Smooth muscle cell (in vitro differentiated cells): ENCODE results near the gene DCLRE1B. TPM values are rescaled to one million over a fixed set of nuclear protein-coding genes. Genes with fewer than 3 reads are reported as not detected.

ENCODE experiments used
- DNase-seq: peaks from one replicate; lab custom pipeline; 2025; ENCODE audit not compliant: unreplicated experiment; lab: John Stamatoyannopoulos, UW
- H2AFZ ChIP-seq: fragments of 200-600 bp; sonication (generic); 2 replicates; pipeline ENCODE4 v1.6.0; 2016; ENCODE audit warnings: antibody characterized with exemption, low read depth, mild to moderate bottlenecking
- H3F3A ChIP-seq: fragments of 200-600 bp; sonication (generic); 2 replicates; pipeline ENCODE4 v1.6.0; 2017; ENCODE audit warnings: antibody characterized with exemption, low read depth
- H3K27ac ChIP-seq: fragments of 200-600 bp; sonication (generic); 2 replicates; pipeline ENCODE4 v1.5.1; 2016; ENCODE audit warnings: low read depth, mild to moderate bottlenecking
- H3K27me3 ChIP-seq: fragments of 200-600 bp; sonication (generic); 2 replicates; pipeline ENCODE4 v1.6.1; 2016; ENCODE audit warnings: low read depth, mild to moderate bottlenecking
- H3K36me3 ChIP-seq: fragments of 200-600 bp; sonication (generic); 2 replicates; pipeline ENCODE4 v1.5.1; 2016; ENCODE audit warnings: low read depth
- H3K4me1 ChIP-seq: fragments of 200-600 bp; sonication (generic); 2 replicates; pipeline ENCODE4 v1.5.1; 2016; ENCODE audit warnings: low read depth
- H3K4me2 ChIP-seq: fragments of 200-600 bp; sonication (generic); 2 replicates; pipeline ENCODE4 v1.6.0; 2016; ENCODE audit warnings: mild to moderate bottlenecking
- H3K4me3 ChIP-seq: fragments of 200-600 bp; sonication (generic); 2 replicates; pipeline ENCODE4 v1.5.1; 2016; ENCODE audit warnings: mild to moderate bottlenecking
- H3K79me2 ChIP-seq: fragments of 200-600 bp; sonication (generic); 2 replicates; pipeline ENCODE4 v1.6.0; 2016; ENCODE audit warnings: low read depth, mild to moderate bottlenecking
- H3K9ac ChIP-seq: fragments of 200-600 bp; sonication (generic); 2 replicates; pipeline ENCODE4 v1.6.0; 2016; ENCODE audit warnings: low read depth
- H3K9me3 ChIP-seq: fragments of 200-600 bp; sonication (generic); replicated peaks from 2 replicates; pipeline ENCODE4 v1.5.1; 2016; ENCODE audit warnings: low read depth
- H4K20me1 ChIP-seq: fragments of 200-600 bp; sonication (generic); 2 replicates; pipeline ENCODE4 v1.6.0; 2016; ENCODE audit warnings: low read depth
- WGBS: methylation state at CpG from one replicate; pipeline ENCODE4 v1.1.7; 2016; ENCODE audit warnings: low lambda C conversion rate; 5-methylcytosine and 5-hydroxymethylcytosine counted together
- polyA plus RNA-seq: library from polyadenylated mRNA; unstranded; fragments of >200 nt; fragmentation: Nextera tagmentation; extraction: Ambion mirVana; gene quantifications from 2 replicates; pipeline ENCODE4 v1.2.1, GENCODE V29; 2016
- total RNA-seq: library from RNA; depleted of rRNA; stranded (reverse); fragments of >200 nt; gene quantifications from 2 replicates; pipeline ENCODE4 v1.2.3, GENCODE V29; 2014
- TF ChIP-seq, protein P1 (sequence below): fragments of 200-600 bp; sonication (generic); IDR thresholded peaks from 2 replicates; pipeline ENCODE4 v1.5.1; 2017; ENCODE audit warnings: borderline replicate concordance, mild to moderate bottlenecking, antibody characterized with exemption; ENCODE audit not compliant: insufficient read depth, poor library complexity, severe bottlenecking

DCLRE1B gene
- total and polyA plus RNA-seq, 2 experiments from 2014 or later: 5.9 to 11.0 TPM

DNA sequence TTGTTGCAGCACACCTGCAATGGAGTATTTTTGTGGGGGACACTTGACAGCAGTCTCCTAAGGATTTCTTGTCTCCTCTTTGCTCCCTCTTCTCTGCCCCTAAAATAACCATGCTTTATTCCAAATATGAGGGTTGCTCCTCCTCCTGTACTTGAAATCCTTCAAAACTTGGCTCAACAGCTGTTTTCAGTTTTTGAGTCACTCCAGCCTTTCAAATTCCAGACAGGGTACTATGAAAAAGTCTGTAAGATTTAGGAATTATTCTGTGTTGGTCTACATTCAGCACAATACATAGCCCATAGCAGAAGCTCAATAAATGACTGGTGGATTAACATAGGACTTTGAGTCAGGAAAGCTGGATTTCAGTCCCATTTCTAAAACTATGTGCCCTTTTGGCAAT is 6.0 kb upstream of the DCLRE1B start:
- Histone ChIP-seq H3K27me3 (no peaks in the 10 kb centered on the region), H3K4me2 (no peak overlapping the region), H2AFZ (no peak overlapping the region), H3F3A (peaks cover under 1% of the 10 kb centered on the region), H3K27ac (no peak overlapping the region), H3K4me3 (no peak overlapping the region), H3K9me3 (no peaks in the 10 kb centered on the region), H3K79me2 (no peaks in the 10 kb centered on the region), H3K9ac (no peak overlapping the region), H3K4me1 (peaks cover 4% of the 10 kb centered on the region), H4K20me1 (no peaks in the 10 kb centered on the region), H3K36me3 (peaks cover 6% of the 10 kb centered on the region)
- no peak for DNase-seq
- TF ChIP-seq, protein P1, sequence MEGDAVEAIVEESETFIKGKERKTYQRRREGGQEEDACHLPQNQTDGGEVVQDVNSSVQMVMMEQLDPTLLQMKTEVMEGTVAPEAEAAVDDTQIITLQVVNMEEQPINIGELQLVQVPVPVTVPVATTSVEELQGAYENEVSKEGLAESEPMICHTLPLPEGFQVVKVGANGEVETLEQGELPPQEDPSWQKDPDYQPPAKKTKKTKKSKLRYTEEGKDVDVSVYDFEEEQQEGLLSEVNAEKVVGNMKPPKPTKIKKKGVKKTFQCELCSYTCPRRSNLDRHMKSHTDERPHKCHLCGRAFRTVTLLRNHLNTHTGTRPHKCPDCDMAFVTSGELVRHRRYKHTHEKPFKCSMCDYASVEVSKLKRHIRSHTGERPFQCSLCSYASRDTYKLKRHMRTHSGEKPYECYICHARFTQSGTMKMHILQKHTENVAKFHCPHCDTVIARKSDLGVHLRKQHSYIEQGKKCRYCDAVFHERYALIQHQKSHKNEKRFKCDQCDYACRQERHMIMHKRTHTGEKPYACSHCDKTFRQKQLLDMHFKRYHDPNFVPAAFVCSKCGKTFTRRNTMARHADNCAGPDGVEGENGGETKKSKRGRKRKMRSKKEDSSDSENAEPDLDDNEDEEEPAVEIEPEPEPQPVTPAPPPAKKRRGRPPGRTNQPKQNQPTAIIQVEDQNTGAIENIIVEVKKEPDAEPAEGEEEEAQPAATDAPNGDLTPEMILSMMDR: no peak

DNA sequence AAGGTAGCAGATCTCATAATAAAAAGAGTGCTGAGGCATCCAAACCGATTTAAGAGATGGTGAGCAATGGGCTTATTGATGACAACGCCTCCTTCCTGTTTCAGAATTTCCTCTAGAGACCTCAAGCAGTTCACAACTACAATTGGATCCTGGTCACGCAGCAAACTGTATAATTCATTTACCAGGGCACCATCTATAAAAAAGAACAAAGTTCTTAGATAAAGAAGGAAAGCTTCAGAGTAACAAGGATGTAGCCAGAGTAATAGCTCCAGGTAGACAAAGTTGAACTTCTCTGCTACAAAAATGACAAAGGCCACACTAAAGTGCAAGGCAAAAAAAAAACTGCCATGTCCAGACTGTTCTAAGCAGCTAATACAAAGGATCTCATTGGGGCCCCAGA is 3.9 kb upstream of the DCLRE1B start:
- 97% methylated on average over 3 of the region's 3 CpGs for WGBS
- Histone ChIP-seq H3K9me3 (no peaks in the 10 kb centered on the region), H3F3A (peaks cover 4% of the 10 kb centered on the region), H3K27me3 (no peaks in the 10 kb centered on the region), H3K27ac (no peak overlapping the region), H2AFZ (no peak overlapping the region), H4K20me1 (no peaks in the 10 kb centered on the region), H3K36me3 (peaks cover 6% of the 10 kb centered on the region), H3K4me2 (no peak overlapping the region), H3K79me2 (peaks cover 8% of the 10 kb centered on the region), H3K4me1 (peaks cover 7% of the 10 kb centered on the region), H3K9ac (no peak overlapping the region), H3K4me3 (no peak overlapping the region)
- TF ChIP-seq, protein P1: no peak
- no peak for DNase-seq

DNA sequence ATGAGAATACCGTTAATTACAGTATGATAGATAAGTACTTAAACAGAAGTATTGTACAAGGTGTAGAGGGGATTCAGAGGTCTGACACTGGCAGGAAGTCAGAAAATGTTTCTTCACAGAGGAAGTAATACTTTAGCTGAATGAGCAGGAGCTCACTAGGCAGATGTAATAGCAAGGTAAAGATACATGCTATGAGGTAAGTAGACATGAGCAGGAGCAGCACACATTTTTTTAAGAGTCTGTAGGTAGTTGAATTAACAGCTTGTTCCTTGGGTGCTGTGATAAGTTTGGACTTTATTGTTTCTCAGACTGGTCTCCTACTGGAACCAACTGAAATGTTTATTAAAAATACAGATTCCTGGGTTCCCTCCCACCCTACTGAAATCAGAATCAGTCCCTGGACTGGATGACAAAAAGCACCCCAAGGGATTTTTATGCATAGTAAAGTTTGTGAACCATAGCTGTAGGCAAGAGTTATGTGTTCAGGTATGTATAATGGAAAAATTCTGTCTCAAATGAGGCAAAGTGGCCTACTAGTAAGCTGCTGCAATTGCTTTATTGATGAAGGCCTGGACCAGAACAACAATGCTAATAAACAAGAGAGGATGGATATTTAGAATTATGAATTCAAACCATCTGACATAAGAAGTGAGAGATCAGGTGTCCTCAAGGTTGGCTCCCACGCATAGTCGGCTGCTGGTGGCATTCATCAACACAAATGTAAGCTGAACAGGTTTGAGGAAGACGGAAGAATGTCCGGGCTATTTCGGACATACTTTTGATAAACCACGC is 1.4 kb upstream of the DCLRE1B start:
- H2AFZ ChIP-seq: no peak overlapping the region
- no peaks in the 10 kb centered on the region for H3K36me3 ChIP-seq
- no peaks in the 10 kb centered on the region for H3K27me3 ChIP-seq
- H3K4me1 ChIP-seq: peaks cover 7% of the 10 kb centered on the region
- H3F3A ChIP-seq: peaks cover 4% of the 10 kb centered on the region
- H3K9ac ChIP-seq: peak overlapping the region; percentile 63
- DNase-seq: no peak
- TF ChIP-seq, protein P1: no peak
- peak overlapping the region; percentile 85 for H3K4me2 ChIP-seq
- H3K9me3 ChIP-seq: no peaks in the 10 kb centered on the region
- H3K27ac ChIP-seq: peak overlapping the region; percentile 81
- H3K79me2 ChIP-seq: peaks cover 10% of the 10 kb centered on the region
- 52% methylated on average over 7 of the region's 7 CpGs for WGBS
- peak overlapping the region; percentile 75 for H3K4me3 ChIP-seq
- H4K20me1 ChIP-seq: no peaks in the 10 kb centered on the region

DNA sequence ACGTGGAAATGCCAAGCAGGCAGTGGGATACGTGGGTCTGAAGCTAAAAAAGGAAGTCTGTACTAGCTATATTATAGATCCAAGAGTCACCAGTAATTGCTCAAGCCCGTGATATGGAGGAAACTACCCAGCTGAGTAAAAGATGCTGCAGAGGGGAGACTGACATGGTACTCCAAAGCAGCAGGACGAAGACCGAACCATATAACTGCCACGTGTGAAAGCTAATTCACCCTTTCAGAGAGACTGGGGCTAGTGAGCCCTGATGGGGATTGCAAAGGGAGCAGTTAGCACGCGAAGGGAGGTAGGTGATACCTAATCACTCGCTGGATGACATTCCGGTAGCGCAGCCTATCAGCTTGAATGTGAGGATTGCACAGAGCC is 843 bp upstream of the DCLRE1B start:
- WGBS: under 1% methylated on average over 11 of the region's 11 CpGs
- Histone ChIP-seq H4K20me1 (no peaks in the 10 kb centered on the region), H3K79me2 (peaks cover 10% of the 10 kb centered on the region), H3K27me3 (no peaks in the 10 kb centered on the region), H3K9me3 (no peaks in the 10 kb centered on the region), H3K4me2 (peak overlapping the region; percentile 85), H3K4me3 (peak overlapping the region; percentile 75), H3F3A (peaks cover 4% of the 10 kb centered on the region), H3K4me1 (peaks cover 7% of the 10 kb centered on the region), H3K36me3 (no peaks in the 10 kb centered on the region), H3K27ac (peak overlapping the region; percentile 81), H3K9ac (peak overlapping the region; percentile 63), H2AFZ (peak overlapping the region; percentile 89)
- TF ChIP-seq, protein P1: no peak
- DNase-seq: no peak
